ENCODE data around the gene RNF141. TPM values are rescaled to one million over a fixed set of nuclear protein-coding genes. Genes with fewer than 3 reads are reported as not detected.

The RNF141 gene
- total RNA-seq, 8 experiments from 2014 or later: 19.0 to 44.3 (median 21.9) TPM

DNA sequence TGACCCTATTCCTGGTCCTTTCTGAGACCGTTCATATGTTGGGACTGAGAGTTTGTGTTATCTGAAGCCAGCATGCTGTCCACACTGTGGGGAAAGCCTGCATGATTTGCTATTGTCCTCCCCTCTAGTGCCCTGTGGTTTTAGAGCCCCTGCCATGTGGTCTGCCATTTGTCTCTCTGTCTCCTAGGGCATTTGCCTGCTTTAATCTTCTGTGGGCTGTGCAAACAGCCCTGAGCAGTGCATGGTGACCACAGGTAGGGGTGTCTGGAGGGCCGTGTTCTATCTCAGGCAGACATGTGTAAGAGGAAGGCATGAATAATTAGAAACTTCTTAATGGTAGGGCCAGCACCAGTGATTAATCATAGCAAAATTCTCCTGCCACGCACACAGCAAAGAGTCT lies 62.9 kb downstream of the RNF141 start:
- Histone ChIP-seq H3K4me1 (replicated peaks in 1 of 2) (no peaks in the 10 kb centered on the region), H3K4me3 (no peak overlapping the region), H3K27ac (no peak overlapping the region)
- 33 to 80% (median 71%) methylated on average over 1 to 2 of the region's 3 CpGs; no CpG with 5 or more reads in 4 of the 10 experiments for WGBS, 10 experiments
- ATAC-seq (replicated peaks in 6 of 8): peak in 1 of 8 experiments; percentile 65
- in situ Hi-C loops (cut with MboI; ENCODE audit: low pct_unique_long_range_greater_than_20kb in 2 of 9, low sequenced_read_pairs in 9 of 9, unreplicated experiment in 9 of 9): no loop called here

DNA sequence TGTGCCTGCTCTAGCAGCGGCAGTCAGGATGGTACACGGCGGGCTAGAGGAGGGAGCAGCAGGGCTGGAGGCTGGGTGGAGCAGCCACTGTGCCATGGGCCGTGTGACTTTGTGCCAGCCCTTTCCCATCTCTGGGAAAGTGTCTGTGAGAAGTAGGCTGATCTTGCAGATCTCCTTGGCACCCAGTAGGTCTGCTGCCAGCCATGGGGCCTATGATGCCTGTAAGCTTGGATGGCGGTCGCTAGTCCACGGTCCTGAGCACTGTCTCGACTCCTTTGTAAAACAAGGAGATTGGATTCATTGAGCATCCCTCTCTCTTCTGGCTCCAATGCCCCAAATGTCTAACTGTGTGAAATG lies 63.3 kb downstream of the RNF141 start:
- in situ Hi-C loops (cut with MboI; ENCODE audit: low pct_unique_long_range_greater_than_20kb in 2 of 9, low sequenced_read_pairs in 9 of 9, unreplicated experiment in 9 of 9): no loop called here
- Histone ChIP-seq H3K4me3 (no peak overlapping the region), H3K4me1 (replicated peaks in 1 of 2) (no peaks in the 10 kb centered on the region), H3K27ac (no peak overlapping the region)
- ATAC-seq (replicated peaks in 6 of 8): no peak
- WGBS, 10 experiments: 79 to 100% (median 100%) methylated on average over 1 to 6 of the region's 8 CpGs; no CpG with 5 or more reads in 5 of the 10 experiments

DNA sequence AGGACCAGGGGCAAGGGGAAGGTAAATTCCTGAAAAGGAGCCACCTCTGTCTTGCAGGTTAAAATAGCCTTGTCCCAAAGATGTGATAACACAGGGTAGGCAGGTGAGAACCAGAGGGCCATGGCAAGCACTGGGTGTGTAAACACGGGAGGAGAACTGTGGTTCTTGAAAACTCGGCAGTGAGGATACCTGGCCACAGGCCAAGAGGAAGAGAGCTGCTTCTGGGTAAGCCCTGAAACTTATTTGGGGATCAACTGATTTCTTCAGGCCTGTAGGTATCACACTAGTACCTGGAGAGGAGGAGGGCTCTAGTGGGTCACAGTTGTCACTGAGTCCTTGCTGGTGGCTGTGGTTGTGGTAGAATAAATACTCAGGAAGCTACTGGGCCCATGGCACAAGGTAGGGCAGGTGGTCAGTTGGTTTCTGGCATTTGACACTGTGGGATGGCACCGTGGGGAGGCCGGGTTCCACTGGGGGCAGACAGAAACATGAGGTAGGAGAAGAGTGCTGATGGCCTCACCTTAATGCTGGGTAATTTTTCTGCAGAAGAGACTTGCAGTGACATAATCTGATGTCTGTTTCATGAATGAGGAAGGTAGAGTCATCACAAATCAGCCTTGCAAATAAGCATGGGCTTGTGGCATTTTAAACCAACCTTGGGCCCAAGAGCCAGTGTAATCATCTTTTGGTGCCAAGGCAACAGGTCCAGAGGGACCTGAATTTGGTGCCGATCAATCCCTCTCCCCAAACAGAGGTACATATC lies 63.9 kb downstream of the RNF141 start:
- Histone ChIP-seq H3K27ac (no peak overlapping the region), H3K4me3 (no peak overlapping the region), H3K4me1 (replicated peaks in 1 of 2) (no peaks in the 10 kb centered on the region)
- WGBS, 10 experiments: 59 to 90% (median 80%) methylated on average over 1 to 3 of the region's 5 CpGs; no CpG with 5 or more reads in 4 of the 10 experiments
- no peak for ATAC-seq (replicated peaks in 6 of 8)
- in situ Hi-C loops (cut with MboI; ENCODE audit: low pct_unique_long_range_greater_than_20kb in 2 of 9, low sequenced_read_pairs in 9 of 9, unreplicated experiment in 9 of 9): no loop called here

DNA sequence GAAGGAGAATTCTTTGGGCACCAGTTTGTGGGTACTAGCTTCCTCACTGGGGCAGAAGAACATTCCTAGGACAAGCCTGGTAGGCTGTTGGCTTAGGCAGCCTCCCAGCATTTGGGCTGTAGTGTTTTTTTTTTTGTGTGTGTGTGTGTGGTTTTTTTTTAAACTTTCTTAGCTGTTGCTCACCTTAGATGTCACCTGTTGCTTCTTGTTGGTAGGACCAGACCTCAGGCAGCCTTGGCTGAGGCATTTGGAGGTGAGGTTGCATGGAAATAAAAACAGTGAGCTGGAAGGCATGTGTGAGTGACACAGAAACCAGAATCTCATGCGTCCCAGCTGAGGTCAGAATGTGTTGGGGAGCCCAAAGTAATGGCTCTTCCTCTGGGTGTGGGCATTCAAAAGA lies 64.6 kb downstream of the RNF141 start:
- no peak for ATAC-seq (replicated peaks in 6 of 8)

DNA sequence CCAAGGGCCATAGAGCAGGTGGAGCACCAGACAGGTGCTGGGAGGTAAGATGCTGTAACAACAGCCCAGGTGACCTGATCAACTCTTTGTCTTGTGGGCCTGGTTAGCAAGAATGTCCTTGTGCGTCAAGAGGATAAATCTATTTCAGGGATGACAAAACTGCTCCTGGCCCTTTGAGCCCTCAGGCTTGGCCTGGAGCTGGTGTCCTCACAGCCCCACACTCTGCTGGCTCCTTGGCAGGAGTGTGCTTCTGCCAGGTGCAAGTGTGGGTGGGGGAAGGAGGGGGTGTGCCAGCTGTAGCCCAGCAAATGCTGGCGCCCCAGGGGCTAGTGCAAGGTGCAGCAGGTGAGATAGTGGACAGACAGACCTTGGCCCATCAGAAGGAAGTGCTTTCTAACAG lies 66.4 kb downstream of the RNF141 start:
- no peak for ATAC-seq (replicated peaks in 6 of 8)
- Histone ChIP-seq H3K27ac (no peak overlapping the region), H3K4me3 (no peak overlapping the region), H3K4me1 (replicated peaks in 1 of 2) (no peaks in the 10 kb centered on the region)
- in situ Hi-C loops (cut with MboI; ENCODE audit: low pct_unique_long_range_greater_than_20kb in 2 of 9, low sequenced_read_pairs in 9 of 9, unreplicated experiment in 9 of 9): no loop called here
- WGBS, 10 experiments: 33 to 100% (median 71%) methylated on average over 1 to 2 of the region's 2 CpGs; no CpG with 5 or more reads in 4 of the 10 experiments

More for the DNA sequence above, 64.6 kb downstream of the RNF141 start:
- in situ Hi-C loops (cut with MboI; ENCODE audit: low pct_unique_long_range_greater_than_20kb in 2 of 9, low sequenced_read_pairs in 9 of 9, unreplicated experiment in 9 of 9): no loop called here
- Histone ChIP-seq H3K4me1 (replicated peaks in 1 of 2) (no peaks in the 10 kb centered on the region), H3K4me3 (no peak overlapping the region), H3K27ac (no peak overlapping the region)
- WGBS, 10 experiments: 50 to 100% (median 80%) methylated on average over 1 of the region's 1 CpG; no CpG with 5 or more reads in 5 of the 10 experiments

DNA sequence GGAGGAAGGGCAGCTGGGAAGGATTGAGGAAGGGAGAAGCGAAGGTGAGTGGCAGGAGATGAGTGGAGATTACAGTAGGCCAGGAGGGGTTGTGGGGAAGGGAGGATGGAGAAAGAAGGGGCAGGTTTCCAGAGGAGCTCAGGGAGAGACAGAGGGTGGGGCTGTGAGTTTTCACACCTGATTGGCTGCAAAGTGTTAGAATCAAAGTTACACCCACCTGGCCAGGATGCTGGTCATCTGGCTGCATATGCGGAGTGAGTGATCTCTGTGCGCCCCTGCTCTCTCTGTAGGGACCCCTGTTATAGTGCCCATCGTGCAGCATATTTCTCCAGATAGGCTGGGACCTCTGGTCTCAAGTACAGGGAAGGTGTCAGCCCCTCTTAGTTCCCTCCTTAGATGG lies 67.6 kb downstream of the RNF141 start:
- Histone ChIP-seq H3K4me1 (replicated peaks in 1 of 2) (no peaks in the 10 kb centered on the region), H3K27ac (no peak overlapping the region), H3K4me3 (no peak overlapping the region)
- in situ Hi-C loops (cut with MboI; ENCODE audit: low pct_unique_long_range_greater_than_20kb in 2 of 9, low sequenced_read_pairs in 9 of 9, unreplicated experiment in 9 of 9): no loop called here
- WGBS, 10 experiments: 75 to 100% (median 96%) methylated on average over 1 to 4 of the region's 4 CpGs; no CpG with 5 or more reads in 4 of the 10 experiments
- ATAC-seq (replicated peaks in 6 of 8): no peak

DNA sequence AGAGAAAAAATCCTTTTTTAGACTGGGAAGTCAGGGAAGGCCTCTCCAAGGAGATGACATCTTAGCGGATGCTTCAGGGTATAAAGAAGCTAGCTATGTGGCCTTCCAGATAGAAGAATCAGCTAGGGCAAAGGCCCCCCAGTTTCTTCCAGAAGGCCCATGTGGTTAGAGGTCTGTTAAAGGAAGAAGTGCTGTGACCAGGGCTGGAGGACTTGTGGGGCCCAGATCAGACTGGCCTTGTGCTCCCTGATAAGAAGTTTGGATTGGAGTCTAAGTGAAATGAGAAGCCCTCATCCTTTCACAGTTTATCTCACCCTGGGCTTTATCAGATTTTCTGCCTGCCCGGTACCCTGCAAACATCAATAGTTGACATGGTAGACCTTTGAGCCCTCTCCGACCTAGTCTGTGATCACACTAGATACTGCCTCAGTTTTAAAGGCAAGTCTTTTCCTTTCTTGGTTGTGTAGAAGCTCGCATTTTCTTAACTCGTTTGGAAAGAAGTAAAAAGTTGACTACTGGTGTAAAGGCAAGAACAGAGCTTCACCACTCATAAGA lies 78.2 kb downstream of the RNF141 start:
- Histone ChIP-seq H3K27ac (no peak overlapping the region), H3K4me3 (no peak overlapping the region), H3K4me1 (replicated peaks in 1 of 2) (no peaks in the 10 kb centered on the region)
- in situ Hi-C loops (cut with MboI; ENCODE audit: low pct_unique_long_range_greater_than_20kb in 2 of 9, low sequenced_read_pairs in 9 of 9, unreplicated experiment in 9 of 9): no loop called here
- 40 to 100% (median 84%) methylated on average over 1 to 5 of the region's 5 CpGs for WGBS, 10 experiments
- no peak for ATAC-seq (replicated peaks in 6 of 8)

Other genes starting within 250 kb of the RNF141 start
- gene SBF2, start 247.0 kb downstream of the RNF141 start, total RNA-seq: 10 to 100 TPM; 31.8 to 66.3 (median 44.6) TPM
- 100 to 1,000 TPM in 1 of 8 experiments, 10 to 100 TPM in 6, 1 to 10 TPM in 1; 3.6 to 131 (median 31.3) TPM for gene ADM, start 236.1 kb downstream of the RNF141 start, total RNA-seq
- gene AMPD3, start 85.9 kb downstream of the RNF141 start, total RNA-seq: 10 to 100 TPM in 1 of 8 experiments, 1 to 10 TPM in 5, under 1 TPM in 2; 0.46 to 13.5 (median 2.4) TPM
- gene LYVE1, start 27.5 kb upstream of the RNF141 start, total RNA-seq: under 1 TPM in 7 of 8 experiments, not detected in 1; 0.09 to 1.00 (median 0.24) TPM
- 1 to 10 TPM in 2 of 8 experiments, under 1 TPM in 6; 0.13 to 6.1 (median 0.64) TPM for gene IRAG1, start 152.6 kb upstream of the RNF141 start, total RNA-seq
- gene CTR9, start 210.1 kb upstream of the RNF141 start, total RNA-seq: 10 to 100 TPM; 19.8 to 55.0 (median 30.6) TPM